Central memory CD8-positive, alpha-beta T cell (primary cell): Measurements from ENCODE around the gene TYMP.

Experiments used
- ATAC-seq: fragments of 150-1000 bp; cut with Tn5 transposase; replicated peaks from 2 replicates; pipeline ENCODE4 v1.10.0; 2022; ENCODE audit warnings: mild to moderate bottlenecking, moderate FRiP score, moderate number of reproducible peaks; ENCODE audit not compliant: poor library complexity, severe bottlenecking; ENCODE audit errors: extremely low read depth
- DNase-seq, 2 donors: peaks; one replicate each; pipeline ENCODE4 v3.0.0; 2021; ENCODE audit warnings: low spot score in 2 of 2
- H3K27ac Mint-ChIP-seq: one replicate; pipeline ENCODE4 v1.8.0; 2022; ENCODE audit warnings: low read depth, mild to moderate bottlenecking, moderate library complexity, mixed read lengths
- H3K27me3 Mint-ChIP-seq: one replicate; pipeline ENCODE4 v1.8.0; 2022; ENCODE audit warnings: mixed read lengths
- H3K36me3 Mint-ChIP-seq: one replicate; pipeline ENCODE4 v1.8.0; 2022; ENCODE audit warnings: mild to moderate bottlenecking, moderate library complexity, mixed read lengths; ENCODE audit not compliant: insufficient read depth
- H3K4me1 Mint-ChIP-seq: one replicate; pipeline ENCODE4 v1.8.0; 2022; ENCODE audit warnings: mixed read lengths
- H3K4me3 Mint-ChIP-seq: one replicate; pipeline ENCODE4 v1.8.0; 2022; ENCODE audit warnings: mild to moderate bottlenecking, moderate library complexity, mixed read lengths
- H3K9me3 Mint-ChIP-seq: one replicate; pipeline ENCODE4 v1.8.0; 2022; ENCODE audit warnings: mixed read lengths

The TYMP gene

GRCh38 chr22:50529416-50529896 lies 356 bp downstream of the TYMP start:
- Mint-ChIP-seq H3K4me3 (peak overlapping the region; percentile 92), H3K4me1 (peaks cover 50% of the 10 kb centered on the region), H3K9me3 (no peaks in the 10 kb centered on the region), H3K27me3 (no peaks in the 10 kb centered on the region), H3K36me3 (peaks cover 31% of the 10 kb centered on the region), H3K27ac (no peak overlapping the region)
- no peak for ATAC-seq
- no peak for DNase-seq

- Mint-ChIP-seq H3K27me3 (no peaks in the 10 kb centered on the region), H3K9me3 (no peaks in the 10 kb centered on the region), H3K4me3 (peak overlapping the region; percentile 92), H3K27ac (peak overlapping the region; percentile 29), H3K4me1 (peaks cover 54% of the 10 kb centered on the region), H3K36me3 (peaks cover 37% of the 10 kb centered on the region)
- DNase-seq (no peak), ATAC-seq (no peak)
These were observed 963 bp downstream of the TYMP start for GRCh38 chr22:50528682-50529415.

GRCh38 chr22:50527921-50528681 lies 1.7 kb downstream of the TYMP start:
- Mint-ChIP-seq H3K36me3 (peaks cover 44% of the 10 kb centered on the region), H3K27ac (peak overlapping the region; percentile 91), H3K4me3 (peak overlapping the region; percentile 92), H3K4me1 (peaks cover 55% of the 10 kb centered on the region), H3K9me3 (no peaks in the 10 kb centered on the region), H3K27me3 (no peaks in the 10 kb centered on the region)
- DNase-seq (no peak), ATAC-seq (no peak)

GRCh38 chr22:50526834-50527801 lies 2.7 kb downstream of the TYMP start:
- H3K4me3 Mint-ChIP-seq, result peak overlapping the region; percentile 85
- DNase-seq (no peak), ATAC-seq (no peak)
- no peaks in the 10 kb centered on the region for H3K27me3 Mint-ChIP-seq
- peaks cover 49% of the 10 kb centered on the region for H3K4me1 Mint-ChIP-seq
- H3K27ac Mint-ChIP-seq, result peak overlapping the region; percentile 91
- no peaks in the 10 kb centered on the region for H3K9me3 Mint-ChIP-seq
- peaks cover 49% of the 10 kb centered on the region for H3K36me3 Mint-ChIP-seq

DNA sequence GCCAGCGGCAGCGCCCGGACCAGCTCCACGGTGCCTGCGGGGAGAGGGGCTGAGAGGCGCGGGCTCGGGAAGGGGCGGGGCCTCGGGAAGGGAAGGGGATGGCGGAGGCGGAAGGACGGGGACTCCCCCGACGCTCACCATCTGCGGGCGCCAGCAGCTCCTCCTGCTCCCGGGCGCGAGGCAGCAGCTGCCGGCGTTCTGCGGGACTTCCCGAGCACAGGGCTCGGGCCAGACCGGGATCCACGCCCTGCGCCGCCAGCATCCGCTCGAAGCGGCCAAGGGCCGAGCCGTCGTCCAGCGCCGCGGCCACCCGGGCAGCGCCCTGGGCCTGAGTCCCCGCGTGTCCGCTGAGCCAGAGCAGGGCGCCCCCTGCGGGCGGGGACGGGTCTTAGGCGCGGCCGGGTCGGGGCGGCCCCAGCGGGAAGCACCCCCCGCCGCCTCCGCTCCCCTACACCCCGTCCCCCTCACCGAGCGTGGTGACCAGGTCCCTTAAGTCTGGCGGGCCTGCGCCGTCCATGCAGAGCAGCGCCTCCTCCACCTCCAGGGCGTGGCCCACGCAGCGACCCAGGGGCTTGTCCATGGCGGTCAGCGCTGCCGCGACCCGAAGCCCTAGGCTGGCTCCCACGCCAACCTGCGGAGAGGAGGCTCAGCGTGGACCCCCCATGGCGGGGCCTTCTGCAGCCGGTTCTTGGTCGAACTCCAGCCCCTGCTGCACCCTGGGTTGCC lies 3.5 kb downstream of the TYMP start:
- Mint-ChIP-seq H3K27me3 (no peaks in the 10 kb centered on the region), H3K9me3 (no peaks in the 10 kb centered on the region), H3K27ac (peak overlapping the region; percentile 91)

GRCh38 chr22:50525858-50526107 lies 4.0 kb downstream of the TYMP start:
- H3K27ac Mint-ChIP-seq, result peak overlapping the region; percentile 87
- H3K9me3 Mint-ChIP-seq, result no peaks in the 10 kb centered on the region
- peaks cover 45% of the 10 kb centered on the region for H3K36me3 Mint-ChIP-seq
- peaks cover 43% of the 10 kb centered on the region for H3K4me1 Mint-ChIP-seq
- H3K27me3 Mint-ChIP-seq, result no peaks in the 10 kb centered on the region
- DNase-seq (no peak), ATAC-seq (no peak)
- peak overlapping the region; percentile 85 for H3K4me3 Mint-ChIP-seq

More for the DNA sequence above, 3.5 kb downstream of the TYMP start:
- DNase-seq (peak; percentile 72 to 75), ATAC-seq (peak; percentile 34)
- H3K4me3 Mint-ChIP-seq, result peak overlapping the region; percentile 85
- peaks cover 49% of the 10 kb centered on the region for H3K36me3 Mint-ChIP-seq
- H3K4me1 Mint-ChIP-seq, result peaks cover 48% of the 10 kb centered on the region

DNA sequence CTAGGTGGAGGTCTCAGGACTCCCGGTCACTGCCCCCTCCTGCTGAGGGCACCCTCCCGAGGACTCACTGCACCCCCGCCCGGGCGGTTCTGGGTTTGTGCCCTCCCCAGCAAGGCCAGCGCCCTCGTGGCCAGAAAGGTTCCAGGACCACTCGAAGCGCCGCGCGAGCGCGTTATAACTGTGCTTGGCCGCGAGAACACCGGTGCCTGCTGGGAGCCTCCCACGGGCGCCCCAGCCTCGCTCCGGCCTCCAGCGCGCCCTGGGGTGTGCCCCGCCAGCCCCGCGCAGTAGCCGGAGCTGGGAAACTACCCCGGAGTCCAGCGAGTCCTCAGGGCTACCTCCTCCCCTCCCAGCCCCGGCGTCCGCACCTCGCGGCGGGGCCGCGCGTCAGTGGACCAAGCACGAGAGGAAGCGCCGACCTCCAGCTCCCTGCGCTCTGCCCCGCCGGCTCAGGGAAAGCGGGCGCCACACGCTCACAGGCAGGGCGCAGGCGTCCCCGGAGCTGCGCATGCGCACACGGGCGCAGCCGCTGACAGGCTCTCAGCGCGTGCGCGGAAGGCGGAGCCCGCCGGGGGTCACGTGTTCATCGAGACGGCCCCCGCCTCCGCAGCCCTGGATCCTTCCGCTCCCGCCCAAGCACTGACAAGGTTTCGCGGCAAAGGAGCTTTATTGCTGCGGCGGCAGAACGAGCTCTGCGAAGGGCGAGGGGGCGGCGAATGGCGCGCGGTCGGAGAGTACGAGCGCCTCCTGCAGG lies 4.5 kb downstream of the TYMP start, which contains the start of gene SCO2:
Gene SCO2, minus strand, starts transcription at position 495 of the 754 bp plus-strand sequence. CDS start 1,187 bp downstream, outside the sequence.
- H3K9me3 Mint-ChIP-seq, result no peaks in the 10 kb centered on the region
- peak; percentile 81 for ATAC-seq
- peaks cover 44% of the 10 kb centered on the region for H3K36me3 Mint-ChIP-seq
- peaks cover 38% of the 10 kb centered on the region for H3K4me1 Mint-ChIP-seq
- peak within 1 kb of the TSS; percentile 85 for H3K4me3 Mint-ChIP-seq
- peak within 1 kb of the TSS; percentile 87 for H3K27ac Mint-ChIP-seq
- H3K27me3 Mint-ChIP-seq, result no peaks in the 10 kb centered on the region
- peak; percentile 93 to 97 for DNase-seq

DNA sequence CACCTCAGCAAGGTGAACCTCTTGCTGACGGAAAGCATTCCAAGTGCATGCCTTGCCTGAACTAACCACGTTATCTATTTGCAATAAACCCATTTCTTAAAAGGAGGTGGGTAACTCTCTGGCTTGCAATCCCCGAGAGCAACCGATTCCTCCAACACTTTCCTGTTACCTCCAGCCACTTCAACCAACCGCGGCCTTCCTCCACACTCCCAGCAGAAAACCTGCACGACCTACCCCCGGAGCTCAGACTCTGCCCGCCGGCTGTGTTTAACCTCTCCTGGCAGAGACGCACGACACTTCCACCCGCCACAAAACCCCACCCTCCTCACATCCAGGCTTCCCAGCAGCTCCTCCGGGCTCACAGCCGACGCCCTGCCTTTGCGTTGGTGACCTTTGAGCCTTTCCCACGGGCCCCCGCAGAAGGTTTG lies 5.1 kb downstream of the TYMP start:
- peaks cover 37% of the 10 kb centered on the region for H3K4me1 Mint-ChIP-seq
- DNase-seq (no peak), ATAC-seq (no peak)
- peak overlapping the region; percentile 85 for H3K4me3 Mint-ChIP-seq
- peaks cover 45% of the 10 kb centered on the region for H3K36me3 Mint-ChIP-seq
- no peaks in the 10 kb centered on the region for H3K27me3 Mint-ChIP-seq
- no peaks in the 10 kb centered on the region for H3K9me3 Mint-ChIP-seq
- H3K27ac Mint-ChIP-seq, result peak overlapping the region; percentile 87

GRCh38 chr22:50523806-50524675 lies 5.8 kb downstream of the TYMP start:
- Mint-ChIP-seq H3K27me3 (no peaks in the 10 kb centered on the region), H3K27ac (peak overlapping the region; percentile 87), H3K9me3 (no peaks in the 10 kb centered on the region), H3K36me3 (peaks cover 51% of the 10 kb centered on the region), H3K4me3 (peak overlapping the region; percentile 85), H3K4me1 (peaks cover 37% of the 10 kb centered on the region)
- ATAC-seq (no peak), DNase-seq (no peak)

- Mint-ChIP-seq H3K27me3 (no peaks in the 10 kb centered on the region), H3K27ac (no peak overlapping the region), H3K9me3 (no peaks in the 10 kb centered on the region), H3K36me3 (peaks cover 50% of the 10 kb centered on the region), H3K4me1 (peaks cover 33% of the 10 kb centered on the region), H3K4me3 (peak overlapping the region; percentile 16)
- no peak for ATAC-seq
- DNase-seq, result no peak
These were observed 6.4 kb downstream of the TYMP start for GRCh38 chr22:50523458-50523805.
